ENCODE results near the gene RGMA.

- no peak for TF ChIP-seq GATA2 (IDR thresholded peaks at IDR 0.05; ENCODE audit: low read depth, low read length)
- TF ChIP-seq GATA3 (IDR thresholded peaks at IDR 0.05; ENCODE audit: low read depth, low read length) = no peak
These were observed 18.6 kb upstream of the RGMA start for GRCh38 chr15:93107646-93108045.

Measured in SH-SY5Y (cell line).